Measurements from ENCODE around the gene ACTN1. TPM values are rescaled to one million over a fixed set of nuclear protein-coding genes. Genes with fewer than 3 reads are reported as not detected.

The ACTN1 gene
- total RNA-seq, 1 experiment from 2014 or later = 148 TPM

- POLR2A ChIA-PET (ENCODE audit: low non-redundant PET) = interaction anchor here (0.6 kb wide), 1 partner anchor 26 kb away, joined by 3 read pairs; no protein-coding TSS in a partner anchor
- no TSS peak for BruUV-seq (replicated peaks)
- no peak for TF ChIP-seq EZH2 (IDR thresholded peaks at IDR 0.05; ENCODE audit: borderline replicate concordance, low read depth, low read length, poor library complexity, severe bottlenecking)
- TF ChIP-seq CTCF (conservative IDR thresholded peaks at IDR 0.05; ENCODE audit: low read depth, low read length) = no peak
- Histone ChIP-seq H3K4me1 (ENCODE audit: insufficient read depth, low read length, poor library complexity, severe bottlenecking) (peaks cover 13% of the 10 kb centered on the region), H3K27ac (ENCODE audit: low read depth, low read length, poor library complexity, severe bottlenecking) (peak overlapping the region; percentile 96), H3K4me3 (ENCODE audit: low read depth, low read length, poor library complexity, severe bottlenecking) (peak overlapping the region; percentile 100), H3K36me3 (ENCODE audit: insufficient read depth, low read length, poor library complexity, severe bottlenecking) (peaks cover 11% of the 10 kb centered on the region), H3K9me3 (ENCODE audit: low read depth, low read length, poor library complexity, severe bottlenecking) (no peaks in the 10 kb centered on the region), H3K27me3 (replicated peaks; ENCODE audit: insufficient read depth, low read depth, low read length, poor library complexity) (no peaks in the 10 kb centered on the region)
- CTCF ChIA-PET = interaction anchor here (0.7 kb wide), 1 partner anchor 62 kb away, joined by 4 read pairs; no protein-coding TSS in a partner anchor
- DNase-seq (ENCODE audit: low spot score) = peak; percentile 30
- intact Hi-C loops (cut with micrococcal nuclease; ENCODE audit: unreplicated experiment) = loop anchor here (2.0 kb wide), 2 partner anchors 25 to 67 kb away; no protein-coding TSS in a partner anchor
These were observed 1.4 kb downstream of the ACTN1 start for GRCh38 chr14:68977718-68978171.

- intact Hi-C loops (cut with micrococcal nuclease; ENCODE audit: unreplicated experiment) = no loop called here
- Histone ChIP-seq H3K9me3 (ENCODE audit: low read depth, low read length, poor library complexity, severe bottlenecking) (no peaks in the 10 kb centered on the region), H3K4me1 (ENCODE audit: insufficient read depth, low read length, poor library complexity, severe bottlenecking) (peaks cover 13% of the 10 kb centered on the region), H3K27me3 (replicated peaks; ENCODE audit: insufficient read depth, low read depth, low read length, poor library complexity) (no peaks in the 10 kb centered on the region), H3K4me3 (ENCODE audit: low read depth, low read length, poor library complexity, severe bottlenecking) (peak overlapping the region; percentile 100), H3K36me3 (ENCODE audit: insufficient read depth, low read length, poor library complexity, severe bottlenecking) (peaks cover 15% of the 10 kb centered on the region), H3K27ac (ENCODE audit: low read depth, low read length, poor library complexity, severe bottlenecking) (peak overlapping the region; percentile 96)
- ChIA-PET POLR2A (ENCODE audit: low non-redundant PET) (no interaction called here), CTCF (interaction anchor here (0.7 kb wide), 1 partner anchor 62 kb away, joined by 4 read pairs; no protein-coding TSS in a partner anchor)
- TSS peak; percentile 32 for BruUV-seq (replicated peaks)
- no peak for TF ChIP-seq EZH2 (IDR thresholded peaks at IDR 0.05; ENCODE audit: borderline replicate concordance, low read depth, low read length, poor library complexity, severe bottlenecking)
- TF ChIP-seq CTCF (conservative IDR thresholded peaks at IDR 0.05; ENCODE audit: low read depth, low read length) = no peak
- DNase-seq (ENCODE audit: low spot score) = peak; percentile 12
These were observed 1.9 kb downstream of the ACTN1 start for GRCh38 chr14:68977180-68977717.

GRCh38 chr14:68976160-68977067 is 2.7 kb downstream of the ACTN1 start:
- Histone ChIP-seq H3K4me3 (ENCODE audit: low read depth, low read length, poor library complexity, severe bottlenecking) (peak overlapping the region; percentile 100), H3K27ac (ENCODE audit: low read depth, low read length, poor library complexity, severe bottlenecking) (peak overlapping the region; percentile 96), H3K27me3 (replicated peaks; ENCODE audit: insufficient read depth, low read depth, low read length, poor library complexity) (no peaks in the 10 kb centered on the region), H3K36me3 (ENCODE audit: insufficient read depth, low read length, poor library complexity, severe bottlenecking) (peaks cover 15% of the 10 kb centered on the region), H3K9me3 (ENCODE audit: low read depth, low read length, poor library complexity, severe bottlenecking) (no peaks in the 10 kb centered on the region), H3K4me1 (ENCODE audit: insufficient read depth, low read length, poor library complexity, severe bottlenecking) (peaks cover 13% of the 10 kb centered on the region)
- TF ChIP-seq CTCF (conservative IDR thresholded peaks at IDR 0.05; ENCODE audit: low read depth, low read length) = no peak
- TF ChIP-seq EZH2 (IDR thresholded peaks at IDR 0.05; ENCODE audit: borderline replicate concordance, low read depth, low read length, poor library complexity, severe bottlenecking) = no peak
- no peak for DNase-seq (ENCODE audit: low spot score)
- intact Hi-C loops (cut with micrococcal nuclease; ENCODE audit: unreplicated experiment) = no loop called here
- ChIA-PET CTCF (no interaction called here), POLR2A (ENCODE audit: low non-redundant PET) (no interaction called here)
- no TSS peak for BruUV-seq (replicated peaks)
